Liver (tissue), 9 donors: ENCODE data around the gene PPP2CA. TPM values are rescaled to one million over a fixed set of nuclear protein-coding genes. Genes with fewer than 3 reads are reported as not detected.

ENCODE experiments used
- DNase-seq: peaks from one replicate; pipeline ENCODE4 v3.0.0-alpha.2; 2017; ENCODE audit warnings: low spot score
- H3K27ac ChIP-seq, 2 donors: one replicate each; pipeline ENCODE4 v1.7.0; 2013; ENCODE audit warnings: inconsistent platforms in 2 of 2, low read length in 2 of 2, control low read depth in 1 of 2, low read depth in 1 of 2, mild to moderate bottlenecking in 1 of 2
- H3K27me3 ChIP-seq, 4 donors: one replicate each; pipeline versions ENCODE4 v1.6.1 to v1.7.0; 2013; ENCODE audit warnings: low read length in 3 of 4, inconsistent platforms in 1 of 4, mild to moderate bottlenecking in 1 of 4, moderate library complexity in 1 of 4; ENCODE audit not compliant: control insufficient read depth in 4 of 4, insufficient read depth in 4 of 4
- H3K36me3 ChIP-seq, 4 donors: one replicate each; pipeline versions ENCODE4 v1.6.1 to v1.7.0; 2013; ENCODE audit warnings: low read length in 3 of 4, mild to moderate bottlenecking in 3 of 4, low read depth in 1 of 4, moderate library complexity in 1 of 4; ENCODE audit not compliant: control insufficient read depth in 4 of 4, insufficient read depth in 3 of 4
- H3K4me1 ChIP-seq, 4 donors: one replicate each; pipeline versions ENCODE4 v1.6.1 to v1.7.0; 2013; ENCODE audit warnings: low read length in 3 of 4, mild to moderate bottlenecking in 3 of 4, moderate library complexity in 1 of 4; ENCODE audit not compliant: control insufficient read depth in 4 of 4, insufficient read depth in 4 of 4
- H3K4me3 ChIP-seq, 3 donors: one replicate each; pipeline versions ENCODE4 v1.6.1 to v1.7.0; 2013; ENCODE audit warnings: low read length in 3 of 3, control low read depth in 1 of 3, low read depth in 1 of 3, mild to moderate bottlenecking in 1 of 3
- H3K9ac ChIP-seq, 2 donors: one replicate each; pipeline ENCODE4 v1.7.0; 2013; ENCODE audit warnings: low read length in 2 of 2, mild to moderate bottlenecking in 2 of 2, moderate library complexity in 2 of 2, control low read depth in 1 of 2, low read depth in 1 of 2
- H3K9me3 ChIP-seq, 4 donors: one replicate each; pipeline versions ENCODE4 v1.6.1 to v1.7.0; 2013; ENCODE audit warnings: low read length in 3 of 4; ENCODE audit not compliant: control insufficient read depth in 4 of 4
- ATF3 ChIP-seq: IDR thresholded peaks from 2 replicates; pipeline ENCODE4 v1.6.1; 2016; ENCODE audit warnings: antibody characterized with exemption
- EGR1 ChIP-seq, 2 donors: IDR thresholded peaks; 2 replicates each; pipeline ENCODE4 v1.6.1; 2016 to 2018; ENCODE audit warnings: antibody characterized with exemption in 2 of 2, low read depth in 2 of 2
- FOXA1 ChIP-seq: IDR thresholded peaks from 2 replicates; pipeline ENCODE4 v1.6.1; 2016; ENCODE audit warnings: antibody characterized with exemption
- FOXA2 ChIP-seq: IDR thresholded peaks from 2 replicates; pipeline ENCODE4 v1.6.1; 2016; ENCODE audit warnings: antibody characterized with exemption
- GABPA ChIP-seq, 2 donors: IDR thresholded peaks in 1 of 2; conservative IDR thresholded peaks in 1 of 2; 2 replicates each; pipeline ENCODE4 v1.6.1; 2016; ENCODE audit warnings: antibody characterized with exemption in 2 of 2, mild to moderate bottlenecking in 1 of 2, moderate library complexity in 1 of 2
- HNF4A ChIP-seq, 2 donors: conservative IDR thresholded peaks; 2 replicates each; pipeline ENCODE4 v1.6.1; 2016; ENCODE audit warnings: antibody characterized with exemption in 2 of 2, mild to moderate bottlenecking in 2 of 2
- HNF4G ChIP-seq: IDR thresholded peaks from 2 replicates; pipeline ENCODE4 v1.6.1; 2016; ENCODE audit warnings: antibody characterized with exemption
- JUND ChIP-seq, 2 donors: IDR thresholded peaks; 2 replicates each; pipeline ENCODE4 v1.6.1; 2016; ENCODE audit warnings: antibody characterized with exemption in 2 of 2
- NR2F2 ChIP-seq: IDR thresholded peaks from 2 replicates; pipeline ENCODE4 v1.6.1; 2016; ENCODE audit warnings: antibody characterized with exemption
- RAD21 ChIP-seq, 2 donors: IDR thresholded peaks; 2 replicates each; pipeline ENCODE4 v1.6.1; 2016; ENCODE audit warnings: antibody characterized with exemption in 2 of 2, mild to moderate bottlenecking in 2 of 2
- REST ChIP-seq: IDR thresholded peaks from 2 replicates; pipeline ENCODE4 v1.6.1; 2016; ENCODE audit warnings: antibody characterized with exemption, mild to moderate bottlenecking
- RXRA ChIP-seq, 2 donors: IDR thresholded peaks; 2 replicates each; pipeline ENCODE4 v1.6.1; 2017 to 2018; ENCODE audit warnings: antibody characterized with exemption in 2 of 2, mild to moderate bottlenecking in 1 of 2
- SP1 ChIP-seq: IDR thresholded peaks from 2 replicates; pipeline ENCODE4 v1.6.1; 2018; ENCODE audit warnings: antibody characterized with exemption, mild to moderate bottlenecking
- TAF1 ChIP-seq: conservative IDR thresholded peaks from 2 replicates; pipeline ENCODE4 v1.6.1; 2016; ENCODE audit warnings: antibody characterized with exemption, mild to moderate bottlenecking
- YY1 ChIP-seq: IDR thresholded peaks from 2 replicates; pipeline ENCODE4 v1.6.1; 2016; ENCODE audit warnings: antibody characterized with exemption, mild to moderate bottlenecking
- ZBTB33 ChIP-seq: IDR thresholded peaks from 2 replicates; pipeline ENCODE4 v1.6.1; 2016; ENCODE audit warnings: antibody characterized with exemption
- WGBS: extraction: QIAGEN DNeasy Blood & Tissue Kit; methylation state at CpG from one replicate; pipeline ENCODE4 v1.1.7; 2013; 5-methylcytosine and 5-hydroxymethylcytosine counted together
- polyA plus RNA-seq, 2 donors: library from polyadenylated mRNA; stranded (reverse) in 1 of 2; unstranded in 1 of 2; fragments of 200-250 nt in 1 of 2; fragments of >200 nt in 1 of 2; fragmentation: Nextera tagmentation in 1 of 2; extraction: Ambion mirVana in 1 of 2; gene quantifications; one replicate each; pipeline versions ENCODE4 v1.2.1 to v1.2.3, GENCODE V29; 2013 to 2015
- total RNA-seq, 2 donors: library from RNA; depleted of rRNA; stranded (reverse); fragments of >200 nt; gene quantifications; one replicate each; pipeline ENCODE4 v1.2.3, GENCODE V29; 2014
- TF ChIP-seq, protein P1 (sequence below): IDR thresholded peaks from 2 replicates; pipeline ENCODE4 v1.6.1; 2016; ENCODE audit warnings: antibody characterized with exemption
- donor health status: healthy.
- donor health status: healthy.
- donor health status: healthy.
- donor health status: healthy.
- donor health status: healthy.

The PPP2CA gene
- total and polyA plus RNA-seq, 4 donors = 43.3 to 71.6 (median 55.1) TPM

- TF ChIP-seq, protein P1, sequence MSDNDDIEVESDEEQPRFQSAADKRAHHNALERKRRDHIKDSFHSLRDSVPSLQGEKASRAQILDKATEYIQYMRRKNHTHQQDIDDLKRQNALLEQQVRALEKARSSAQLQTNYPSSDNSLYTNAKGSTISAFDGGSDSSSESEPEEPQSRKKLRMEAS = no peak
- TF ChIP-seq NR2F2 (no peak), RXRA (IDR thresholded peaks at IDR 0.05) (no peak), ATF3 (no peak), SP1 (no peak), GABPA (IDR thresholded peaks at IDR 0.05 in 1 of 2, conservative IDR thresholded peaks at IDR 0.05 in 1 of 2) (no peak)
Measured at GRCh38 chr5:134178096-134178419, 47.8 kb downstream of the PPP2CA start (continued).

DNA sequence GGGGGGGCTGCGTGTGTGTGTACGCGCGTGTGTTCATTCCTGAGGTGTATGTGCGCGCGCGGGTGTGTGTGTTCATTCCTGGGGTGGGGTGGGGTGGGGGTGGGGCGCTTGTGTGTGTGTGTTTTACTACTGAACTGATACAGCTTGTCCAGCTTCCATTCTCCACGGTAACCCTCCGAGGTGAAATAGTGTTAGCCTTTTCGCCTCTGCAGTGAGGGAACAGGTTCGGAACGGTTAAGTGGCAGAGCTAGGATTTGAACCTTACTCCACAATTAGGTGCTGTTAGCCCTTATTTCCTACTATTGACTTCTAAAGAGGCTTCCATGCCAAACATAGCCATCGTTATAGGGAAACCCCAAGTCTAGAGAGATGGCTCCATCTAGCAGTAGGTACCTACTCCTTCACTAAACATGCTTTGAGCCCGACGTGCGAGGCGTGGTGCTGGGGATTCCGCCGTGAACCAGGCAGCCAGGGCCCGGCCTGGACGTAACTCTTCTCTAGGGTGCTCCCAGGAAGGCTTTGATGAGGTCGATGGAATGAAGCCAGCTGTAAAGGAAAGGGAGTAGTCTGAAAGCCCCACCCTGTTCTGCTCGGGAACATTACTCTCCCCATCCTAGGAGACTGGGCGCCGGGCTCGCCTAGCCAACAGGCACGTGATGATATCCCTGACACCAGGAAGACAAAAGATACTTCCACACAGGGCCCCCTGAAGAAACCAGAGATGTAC lies 48.3 kb downstream of the PPP2CA start:
- Histone ChIP-seq H3K36me3 (peaks cover 0 to 5% (median 3%) of the 10 kb centered on the region in 4 donors), H3K9ac (peak overlapping the region; percentile 89 to 98)

More for the DNA sequence above, 48.3 kb downstream of the PPP2CA start:
- 32% methylated on average over 29 of the region's 29 CpGs for WGBS
- DNase-seq = peak; percentile 43
- Histone ChIP-seq H3K9me3 (no peaks in the 10 kb centered on the region), H3K27me3 (no peaks in the 10 kb centered on the region), H3K4me1 (peaks cover 3 to 30% (median 18%) of the 10 kb centered on the region in 4 donors), H3K27ac (peak overlapping the region; percentile 99), H3K4me3 (peak overlapping the region; percentile 73 to 98 (median 90))
- no peak for TF ChIP-seq JUND (IDR thresholded peaks at IDR 0.05)
- TF ChIP-seq FOXA1 = no peak
- no peak for TF ChIP-seq YY1
- TF ChIP-seq TAF1 = no peak
- TF ChIP-seq HNF4A (conservative IDR thresholded peaks at IDR 0.05) = no peak
- TF ChIP-seq REST = no peak
- TF ChIP-seq ATF3 = no peak
- TF ChIP-seq HNF4G = no peak
- TF ChIP-seq ZBTB33 = no peak
- no peak for TF ChIP-seq NR2F2
- no peak for TF ChIP-seq RAD21 (IDR thresholded peaks at IDR 0.05)
- no peak for TF ChIP-seq FOXA2
- no peak for TF ChIP-seq EGR1 (IDR thresholded peaks at IDR 0.05; ENCODE audit: low read depth in 2 of 2)
- TF ChIP-seq, protein P1 = no peak
